Activated CD8-positive, alpha-beta memory T cell treated with anti-CD3 and anti-CD28 coated beads, Interleukin-2, amount 50 U/mL, for 24 hours (primary cell): ENCODE data around the gene BGN.
A peak's percentile ranks its signal among the peaks of the same experiment; 100 is the strongest.

Source experiments
- DNase-seq: peaks from one replicate; pipeline ENCODE4 v3.0.0-alpha.2; 2020; ENCODE audit errors: extremely low read depth

Gene BGN

DNA sequence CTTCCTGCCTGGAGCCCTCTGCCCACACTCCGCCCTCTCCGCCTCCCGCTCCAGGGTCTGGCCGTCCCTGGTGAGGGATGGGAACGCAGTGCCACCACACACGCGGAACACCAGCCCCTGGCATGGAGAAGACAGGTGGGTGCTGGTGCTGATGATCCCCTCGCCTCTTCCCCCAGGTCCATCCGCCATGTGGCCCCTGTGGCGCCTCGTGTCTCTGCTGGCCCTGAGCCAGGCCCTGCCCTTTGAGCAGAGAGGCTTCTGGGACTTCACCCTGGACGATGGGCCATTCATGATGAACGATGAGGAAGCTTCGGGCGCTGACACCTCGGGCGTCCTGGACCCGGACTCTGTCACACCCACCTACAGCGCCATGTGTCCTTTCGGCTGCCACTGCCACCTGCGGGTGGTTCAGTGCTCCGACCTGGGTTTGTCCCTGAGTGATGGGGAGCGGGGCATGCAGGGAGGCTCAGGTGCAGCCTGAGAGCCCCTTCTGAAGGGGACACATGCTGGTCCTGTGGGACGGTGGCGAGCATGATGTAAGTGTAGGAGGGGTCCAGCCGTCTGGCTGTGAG, 9.8 kb downstream of the BGN start:
- no peak for DNase-seq

DNA sequence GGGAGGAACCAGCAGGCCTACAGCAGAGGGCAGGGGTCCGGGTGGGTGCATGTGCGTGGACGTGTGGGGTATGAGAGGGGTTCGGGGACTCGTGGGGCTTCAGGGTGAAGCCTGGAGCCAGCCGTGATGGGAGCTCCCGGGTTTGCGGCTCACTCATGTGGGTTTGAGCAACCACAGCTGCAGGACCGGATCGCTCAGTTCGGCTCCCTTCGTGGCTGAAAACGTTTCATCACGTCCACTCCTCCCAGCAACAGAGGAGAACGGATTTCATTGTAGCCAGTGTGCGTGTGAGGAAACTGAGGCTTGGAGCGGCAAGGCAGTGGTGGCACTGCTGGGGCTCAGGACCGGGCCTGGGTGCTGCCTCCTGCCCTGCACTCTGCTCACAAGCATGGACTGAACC, 10.6 kb downstream of the BGN start:
- DNase-seq = no peak

DNA sequence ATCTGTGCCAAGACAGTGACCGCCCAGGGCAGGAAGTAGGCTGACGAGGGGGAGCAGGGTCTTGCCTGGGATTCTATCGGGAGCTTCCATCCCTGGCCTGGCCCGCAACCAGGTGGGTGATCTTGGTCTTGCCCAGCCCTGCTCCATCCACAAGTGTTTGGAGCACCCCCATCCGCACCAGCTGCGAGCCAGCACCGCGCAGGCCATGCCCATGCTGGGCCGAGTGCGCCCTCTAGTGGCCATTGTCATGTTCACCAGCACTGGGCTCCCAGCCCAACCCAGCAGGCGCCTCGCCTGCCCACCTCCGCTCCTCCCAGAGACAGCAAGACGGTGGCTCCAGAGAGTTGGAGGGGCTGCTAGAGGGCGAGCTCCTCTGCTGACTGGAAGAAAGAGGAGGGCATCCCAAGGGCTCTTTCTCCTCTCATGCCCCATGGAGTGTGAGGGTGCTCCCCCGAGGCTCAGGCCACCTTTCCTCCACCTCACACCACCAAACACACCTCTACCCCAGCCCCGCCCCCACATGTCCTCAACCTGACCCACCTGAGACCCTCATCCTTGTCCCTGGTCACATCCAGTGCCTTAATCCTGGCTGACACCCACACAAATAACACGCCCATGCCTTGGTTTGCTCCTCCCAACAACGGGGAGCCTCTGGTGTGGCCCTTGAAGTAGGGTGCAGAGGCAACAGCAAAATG, 12.9 kb downstream of the BGN start:
- peak; percentile 49 for DNase-seq

DNA sequence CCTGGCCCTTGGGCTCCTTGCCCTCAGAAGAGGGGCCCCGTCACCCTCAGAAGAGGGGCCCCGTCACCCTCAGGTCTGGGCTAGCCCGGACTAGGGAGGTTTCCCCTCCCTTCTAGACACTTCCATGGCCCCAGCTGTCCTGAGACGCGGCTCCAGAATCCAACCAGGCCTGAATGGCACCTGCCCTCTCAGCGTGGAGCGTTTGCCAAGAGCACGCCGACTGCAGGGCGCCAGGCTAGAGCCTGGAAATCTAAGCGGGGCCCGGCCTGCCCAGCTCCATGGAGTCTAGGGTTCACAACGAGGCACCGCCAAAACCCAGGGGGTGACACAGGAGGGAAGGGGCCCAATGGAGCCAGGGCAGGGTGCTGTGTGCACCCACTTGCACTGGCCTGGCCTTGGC, 14.8 kb downstream of the BGN start:
- no peak for DNase-seq

DNA sequence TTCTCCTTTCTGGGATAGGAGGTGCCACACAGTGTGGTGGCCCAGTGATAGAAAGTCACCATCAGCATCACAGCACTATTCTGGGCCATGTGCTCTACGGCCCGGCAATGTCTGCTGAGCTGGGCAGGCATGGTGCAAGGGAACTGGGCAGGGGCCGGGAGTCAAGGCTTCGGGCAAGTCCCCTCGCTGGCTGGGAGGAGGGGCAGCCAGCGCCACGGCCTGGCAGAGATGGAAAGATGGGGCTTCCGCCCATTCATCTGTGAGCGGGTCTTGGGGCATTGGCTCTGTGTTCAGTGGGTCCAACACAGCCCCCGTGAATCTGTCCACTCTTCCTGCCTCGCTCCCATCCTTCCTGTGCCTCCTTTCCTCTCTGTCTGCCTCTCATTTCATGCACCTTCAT, 15.6 kb downstream of the BGN start:
- DNase-seq = no peak

DNA sequence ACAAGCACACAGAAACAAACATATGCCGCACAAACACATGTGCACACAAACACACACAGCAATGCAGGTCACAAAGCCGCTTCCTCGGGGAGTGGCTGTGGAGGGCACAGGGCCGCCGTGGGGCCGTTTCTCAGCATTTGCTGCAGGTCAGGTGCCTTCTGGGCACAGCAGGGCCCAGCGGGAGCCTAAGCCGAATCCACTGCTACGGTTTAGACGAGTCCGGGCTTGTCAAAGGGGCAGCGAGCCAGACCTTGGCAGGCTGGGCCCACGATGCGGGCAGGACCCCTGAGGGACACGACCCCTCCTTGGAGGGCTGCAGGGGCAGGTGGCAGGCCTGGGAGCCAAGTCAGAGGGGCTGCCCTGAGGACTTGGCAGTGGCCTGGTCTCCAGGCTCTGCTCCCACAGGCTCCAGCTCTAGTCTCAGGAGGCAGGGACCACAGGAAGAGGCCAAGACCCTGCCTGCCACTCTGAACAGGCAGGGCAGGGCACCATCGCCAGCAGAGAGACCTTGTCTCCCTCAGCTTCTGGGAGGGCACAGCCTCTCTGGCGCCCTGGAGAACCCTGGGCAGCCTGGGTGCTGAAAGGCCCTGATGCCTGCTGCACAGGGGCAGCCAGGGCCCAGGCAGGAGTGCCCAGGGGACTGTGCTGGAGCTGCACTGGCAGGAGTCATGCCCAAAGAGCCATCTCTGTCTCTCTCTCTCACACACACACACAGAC, 17.2 kb downstream of the BGN start:
- DNase-seq = no peak

DNA sequence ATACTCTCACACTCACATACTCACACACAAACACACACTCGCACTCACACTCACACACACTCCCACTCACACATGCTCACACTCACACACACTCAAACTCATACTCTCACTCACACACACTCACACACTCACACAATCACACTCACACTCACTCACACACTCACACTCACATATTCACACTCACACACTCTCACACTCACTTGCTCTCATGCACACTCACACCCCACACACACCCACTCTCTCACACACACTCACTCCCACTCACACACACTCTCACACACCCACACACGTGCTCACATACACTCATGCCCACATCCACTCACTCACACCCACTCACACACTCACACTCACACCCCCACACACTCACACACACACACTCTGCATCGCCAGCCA, 17.7 kb downstream of the BGN start:
- DNase-seq = no peak

DNA sequence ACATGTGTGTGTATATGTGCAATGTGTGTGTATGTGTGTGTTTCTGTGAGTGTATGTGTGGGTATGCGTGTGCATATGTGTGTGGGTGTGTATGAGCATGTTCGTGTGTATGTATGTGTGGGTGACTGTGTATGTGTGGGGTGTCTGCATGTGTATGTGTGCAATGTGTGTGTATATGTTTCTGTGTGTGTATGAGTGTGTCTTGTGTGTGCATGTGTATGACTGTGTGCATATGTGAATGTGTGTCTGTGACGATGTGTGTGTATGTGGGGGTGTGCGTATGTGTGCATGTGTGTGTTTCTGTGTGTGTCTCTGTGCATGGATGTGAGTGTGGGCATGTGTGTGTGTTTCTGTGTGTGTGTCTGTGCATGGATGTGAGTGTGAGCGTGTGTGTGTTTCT, 18.5 kb downstream of the BGN start:
- no peak for DNase-seq

DNA sequence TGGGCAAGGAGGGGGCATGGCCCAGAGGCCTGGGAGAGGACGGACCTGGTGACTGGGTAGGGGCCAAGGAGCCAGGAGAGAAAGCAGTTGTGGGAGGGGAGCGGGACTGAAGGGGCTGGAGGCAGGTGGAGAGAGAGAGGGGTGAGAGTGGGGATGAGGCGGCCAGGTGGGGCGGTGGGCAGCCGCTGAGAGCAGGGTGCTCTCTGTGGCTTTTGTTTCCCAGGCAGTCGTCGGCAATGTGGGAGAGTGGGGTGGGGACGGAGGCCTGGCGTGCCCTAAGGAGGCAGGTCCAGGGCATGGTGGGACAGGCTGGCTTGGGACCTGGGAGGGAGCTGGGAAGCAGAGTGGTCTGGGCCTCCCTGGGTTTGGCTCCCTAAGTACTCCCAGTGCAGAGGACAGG, 19.5 kb downstream of the BGN start:
- no peak for DNase-seq

DNA sequence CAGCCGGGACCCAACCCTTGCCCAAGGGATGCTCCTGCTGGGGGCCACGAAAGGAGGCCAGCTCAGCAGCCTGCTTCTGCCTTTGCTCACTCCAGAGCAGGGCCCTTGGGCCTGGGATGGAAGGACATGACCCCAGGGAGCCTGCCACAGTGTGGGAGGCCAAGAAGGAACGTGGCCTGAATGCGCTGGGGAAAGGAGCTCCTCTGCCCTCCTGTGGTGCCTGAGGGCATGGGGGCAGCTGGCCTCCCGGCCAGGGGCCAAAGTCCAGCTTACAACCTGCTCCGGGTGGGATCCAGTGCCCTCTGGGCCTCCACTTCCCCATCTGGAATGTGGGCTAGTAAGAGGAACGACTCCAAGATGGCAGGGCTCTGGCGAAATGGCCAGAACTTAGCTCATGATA, 20.7 kb downstream of the BGN start:
- DNase-seq = no peak

DNA sequence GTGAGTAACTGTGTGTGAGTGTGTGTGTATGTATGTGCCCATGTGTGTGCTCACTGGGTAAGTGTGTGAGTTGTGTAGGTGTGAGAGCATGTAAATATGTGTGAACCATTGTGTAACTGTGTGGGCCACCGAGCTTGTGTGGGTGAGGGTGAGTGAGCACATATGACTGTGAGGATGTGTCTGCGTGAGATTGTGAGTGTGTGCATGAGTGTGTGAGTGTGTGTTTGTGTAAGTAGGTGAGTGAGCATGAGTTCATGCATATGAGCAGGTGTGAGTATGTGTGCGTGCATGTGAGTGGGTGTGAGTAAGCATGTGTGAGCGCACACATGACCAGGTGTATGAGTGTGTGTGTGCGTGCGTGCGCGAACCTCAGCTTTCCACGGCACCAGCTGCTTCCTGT, 21.3 kb downstream of the BGN start:
- no peak for DNase-seq

DNA sequence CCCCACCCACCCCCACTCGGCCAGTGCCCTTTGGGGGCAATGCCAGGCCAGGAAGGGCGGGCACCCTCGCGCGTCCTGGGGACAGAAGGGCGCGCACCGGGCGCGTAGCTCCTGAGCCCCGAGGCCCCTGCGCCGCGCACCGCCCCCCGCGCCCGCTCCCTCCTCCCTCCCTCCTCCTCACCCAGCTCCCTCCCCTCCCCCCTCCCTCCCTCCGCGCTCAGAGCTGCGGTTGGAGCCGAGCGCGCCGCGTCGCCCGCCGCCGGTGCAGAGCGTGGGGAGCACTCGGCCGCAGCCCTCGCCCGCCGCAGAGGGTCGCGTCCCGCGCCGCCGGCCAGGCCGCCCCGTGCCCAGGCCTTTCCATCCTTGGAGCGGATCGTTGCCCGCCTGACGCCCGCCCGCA, 22.6 kb downstream of the BGN start, which contains the start of gene ATP2B3:
Gene ATP2B3 (plus strand): TSS at position 220 of the 400 bp plus-strand sequence. CDS start 18,606 bp downstream, outside the sequence.
- no peak for DNase-seq

DNA sequence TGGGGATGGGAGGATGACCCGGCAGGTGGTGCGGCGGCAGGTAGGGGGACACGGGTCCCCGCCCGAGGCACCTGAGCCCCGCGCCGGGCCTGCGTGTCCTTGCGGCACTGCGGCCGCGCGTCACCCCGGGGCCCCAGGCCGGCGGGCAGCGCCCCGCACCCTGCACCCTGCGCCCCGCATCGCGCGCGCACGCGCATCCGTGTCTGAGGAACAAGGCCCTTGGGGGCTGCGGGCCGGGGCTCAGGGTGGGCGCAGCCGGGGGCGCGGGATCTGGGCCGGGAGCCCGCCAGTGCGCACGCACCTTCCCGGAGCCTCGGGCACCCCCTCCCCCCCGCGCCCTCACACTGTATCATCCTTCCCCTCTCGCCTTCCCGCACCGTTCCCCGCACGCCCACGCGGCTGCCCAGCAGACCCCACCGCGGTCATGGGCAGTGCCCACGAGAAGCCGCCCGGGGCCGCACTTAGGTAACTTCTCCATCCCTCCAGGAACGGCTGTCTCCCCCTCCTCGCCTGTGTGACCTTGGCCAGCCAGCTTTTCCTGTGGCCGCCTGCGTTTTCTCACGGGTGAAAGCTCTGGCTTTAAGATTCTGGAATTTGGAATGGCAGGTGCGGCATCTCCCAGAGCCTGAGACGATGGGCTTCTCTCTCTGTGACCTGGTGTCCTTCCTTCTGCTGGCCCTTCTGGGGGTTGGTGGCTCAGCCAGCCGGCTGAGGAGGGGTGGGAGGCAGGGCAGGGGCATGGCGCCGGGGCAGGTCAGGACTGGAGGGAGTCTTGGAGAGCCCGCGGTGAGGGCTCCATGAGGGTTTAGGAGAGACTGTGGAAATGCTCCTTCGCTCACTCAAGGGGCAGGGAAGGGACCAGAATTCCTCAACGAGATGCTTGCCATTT, 23.4 kb downstream of the BGN start:
- no peak for DNase-seq

DNA sequence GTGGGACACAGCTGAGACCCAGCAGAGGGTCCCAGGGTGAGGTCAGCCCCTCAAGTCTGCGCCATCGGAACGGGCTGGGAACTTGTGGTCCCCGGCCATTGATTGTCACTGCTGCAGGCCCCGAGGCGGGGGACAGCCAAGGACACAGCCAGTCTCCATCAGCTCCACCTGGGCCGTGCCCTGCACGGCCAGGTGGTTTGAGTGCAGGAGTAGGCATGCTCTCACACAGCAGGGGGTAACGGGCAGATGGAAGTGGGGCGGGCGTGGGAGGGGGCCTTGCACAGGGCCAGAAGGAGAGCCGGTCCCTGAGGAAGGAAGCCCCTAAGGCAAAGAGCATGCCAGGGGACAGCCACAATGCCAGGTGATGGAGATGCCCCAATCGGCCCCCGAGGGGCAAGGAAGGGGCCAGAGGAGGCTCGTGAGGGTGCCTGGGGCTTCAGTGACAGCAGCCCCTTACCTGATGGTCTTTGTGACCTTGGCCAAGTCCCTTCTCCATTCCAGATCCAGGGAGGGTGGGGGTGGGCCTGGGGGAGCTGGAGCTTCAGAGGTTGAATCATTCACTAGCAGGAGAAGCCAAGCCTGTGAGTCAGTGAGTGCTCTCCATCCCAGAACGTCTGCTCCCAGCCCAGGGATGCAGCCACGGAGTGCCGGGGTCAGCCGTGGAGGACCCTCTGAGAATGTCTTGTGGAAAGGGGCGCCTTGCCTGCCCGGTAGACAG, 24.9 kb downstream of the BGN start:
- DNase-seq = no peak

DNA sequence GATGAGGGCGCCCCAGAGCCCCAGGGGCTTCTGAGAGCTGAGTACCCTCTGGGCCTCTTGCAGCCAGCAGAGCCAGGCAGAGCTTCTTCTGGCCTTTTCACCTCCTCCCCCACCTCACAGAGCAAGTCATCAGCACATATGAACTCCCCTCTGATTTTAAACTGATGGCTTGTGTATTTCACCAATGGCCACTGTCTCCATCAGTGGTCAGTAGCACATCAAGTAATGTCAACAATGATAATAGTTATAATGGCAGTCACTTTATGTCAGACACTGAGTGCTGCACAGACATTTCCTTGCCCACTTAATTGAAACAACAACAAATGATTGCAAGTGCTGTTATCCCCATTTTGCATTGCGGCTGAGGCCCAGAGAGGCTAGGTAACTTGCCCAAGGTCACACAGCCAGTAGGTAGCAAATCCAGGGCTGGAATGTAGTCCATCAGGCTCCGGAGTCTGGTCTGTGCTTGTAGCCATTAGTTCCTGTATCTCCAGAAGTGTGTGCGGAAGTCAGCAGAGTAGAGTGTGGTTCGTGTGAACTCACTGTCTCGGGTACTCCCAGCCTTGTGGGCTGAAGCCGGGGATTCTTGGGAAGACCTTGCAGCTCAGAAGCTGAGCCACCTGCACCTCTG, 25.6 kb downstream of the BGN start:
- DNase-seq = no peak

DNA sequence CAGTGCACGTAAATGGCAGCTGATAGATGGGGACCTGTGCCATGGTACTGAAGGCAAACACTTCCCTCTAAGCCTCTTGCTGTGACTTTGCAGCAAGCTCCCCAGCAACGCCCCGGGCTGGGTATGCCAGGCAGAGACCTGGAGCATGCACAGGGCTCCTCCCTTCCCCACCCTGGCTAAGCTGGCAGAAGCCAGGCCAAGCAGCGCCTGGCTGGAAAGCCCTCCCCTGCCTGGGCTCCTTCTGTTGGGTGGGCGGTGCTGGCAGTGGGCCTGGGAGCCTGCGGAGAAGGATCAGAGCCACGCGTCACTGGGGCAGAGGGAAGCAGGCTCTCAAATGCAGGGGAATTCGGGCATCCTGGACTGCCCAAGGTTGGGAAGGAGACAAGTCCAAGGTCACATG, 26.3 kb downstream of the BGN start:
- no peak for DNase-seq

DNA sequence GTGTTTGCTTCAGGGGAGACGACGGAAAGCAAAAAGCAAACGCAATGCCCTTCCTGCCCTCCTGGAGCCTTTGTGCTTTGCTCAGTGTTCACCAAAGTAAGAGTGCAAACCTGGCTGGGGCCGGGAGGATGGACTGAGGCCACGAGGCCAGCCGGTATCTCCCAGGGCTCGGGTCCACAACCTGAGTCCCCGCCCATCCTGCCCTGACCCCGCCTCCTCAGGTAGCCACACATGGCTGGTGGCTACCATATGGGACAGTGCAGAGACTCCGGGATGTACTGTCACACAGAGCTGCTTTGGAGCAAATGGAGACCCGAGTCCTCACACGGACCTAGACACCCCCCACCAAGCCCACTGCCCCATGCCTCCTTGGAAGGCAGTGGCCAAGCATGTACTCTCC, 27.5 kb downstream of the BGN start:
- no peak for DNase-seq

DNA sequence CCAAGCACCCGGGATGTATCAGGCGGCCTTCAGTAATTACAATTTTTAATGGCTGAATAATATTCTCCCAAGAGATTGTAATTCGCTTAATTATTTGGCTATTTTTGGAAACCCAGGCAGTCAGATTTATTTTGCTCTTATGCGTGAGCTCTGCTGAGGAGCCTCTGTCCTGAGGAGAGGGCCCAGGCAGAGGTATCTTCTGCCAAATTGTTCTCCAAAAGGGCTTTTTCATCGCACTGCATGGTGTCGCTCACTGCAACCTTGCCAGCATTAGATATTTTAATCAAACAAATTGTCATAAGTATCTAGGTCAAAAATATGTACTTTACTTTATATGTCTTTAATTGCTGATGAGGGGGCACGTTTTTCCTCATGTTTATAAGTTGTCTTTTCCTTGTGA, 28.5 kb downstream of the BGN start:
- DNase-seq = no peak

DNA sequence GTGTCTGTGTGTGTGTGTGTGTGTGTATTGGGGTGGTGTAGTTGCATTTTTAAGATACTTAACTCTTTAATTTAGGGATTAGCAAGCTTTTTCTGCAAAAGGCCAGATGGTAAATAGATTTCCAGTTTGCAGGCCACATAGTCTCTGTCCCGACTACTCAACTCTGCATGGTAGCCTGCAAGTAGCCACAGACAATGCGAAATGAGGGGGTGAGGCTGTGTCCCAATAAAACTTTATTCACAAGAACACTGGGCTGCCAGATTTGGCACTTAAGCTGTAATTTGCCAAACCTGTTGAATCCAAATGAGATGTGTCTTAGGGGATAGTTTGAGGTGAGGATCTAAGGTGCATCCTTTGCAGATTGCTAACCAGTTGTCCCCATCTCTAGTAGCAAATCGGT, 29.5 kb downstream of the BGN start:
- no peak for DNase-seq

DNA sequence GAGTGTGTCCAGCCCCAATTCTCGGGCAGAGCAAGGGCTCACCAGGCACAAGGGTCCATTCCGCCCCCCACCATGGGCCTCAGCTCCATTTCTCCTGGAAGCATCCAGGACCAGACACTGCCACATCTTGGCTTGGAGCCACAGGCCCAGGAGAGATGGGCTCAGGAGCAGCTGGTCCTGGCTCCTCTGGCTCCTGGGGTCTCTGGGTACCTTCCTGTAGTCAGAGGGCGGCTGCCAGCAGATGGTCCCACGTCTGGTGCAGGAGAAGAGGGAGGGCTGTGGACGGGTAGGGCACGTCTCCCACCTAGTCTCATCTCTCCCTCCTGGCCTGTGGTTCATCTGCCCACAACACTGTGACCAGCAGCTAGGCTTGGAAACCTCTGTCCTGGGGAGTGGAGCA, 30.7 kb downstream of the BGN start:
- no peak for DNase-seq

DNA sequence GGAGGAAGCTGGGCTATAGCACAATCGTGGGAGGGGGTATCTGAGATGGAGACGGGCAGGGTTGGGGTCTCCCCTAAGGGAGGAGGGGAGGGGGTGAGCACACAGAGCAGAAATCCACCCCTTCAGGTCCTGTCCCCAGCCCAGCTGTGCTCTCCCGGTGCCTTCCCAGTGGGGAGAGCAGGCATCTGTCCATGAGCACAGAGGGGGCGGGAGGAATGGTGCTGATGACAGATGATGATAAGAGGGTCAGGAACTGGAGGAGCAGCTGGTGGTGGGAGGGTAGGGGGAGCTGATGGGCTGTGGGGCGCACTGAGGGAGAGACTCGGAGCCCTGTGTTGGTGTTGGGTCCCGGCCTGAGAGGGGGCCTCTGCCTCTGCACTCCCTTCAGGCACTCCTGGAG, 31.3 kb downstream of the BGN start:
- no peak for DNase-seq
